ENCODE measurements around the gene EGLN2. TPM values are rescaled to one million over a fixed set of nuclear protein-coding genes. Genes with fewer than 3 reads are reported as not detected.

Gene EGLN2
- total and polyA plus RNA-seq, 9 of the 15 experiments (the other 6 are each of a cell fraction or from before 2014, with no cell fraction given), result 9.6 to 114 (median 71.0) TPM

DNA sequence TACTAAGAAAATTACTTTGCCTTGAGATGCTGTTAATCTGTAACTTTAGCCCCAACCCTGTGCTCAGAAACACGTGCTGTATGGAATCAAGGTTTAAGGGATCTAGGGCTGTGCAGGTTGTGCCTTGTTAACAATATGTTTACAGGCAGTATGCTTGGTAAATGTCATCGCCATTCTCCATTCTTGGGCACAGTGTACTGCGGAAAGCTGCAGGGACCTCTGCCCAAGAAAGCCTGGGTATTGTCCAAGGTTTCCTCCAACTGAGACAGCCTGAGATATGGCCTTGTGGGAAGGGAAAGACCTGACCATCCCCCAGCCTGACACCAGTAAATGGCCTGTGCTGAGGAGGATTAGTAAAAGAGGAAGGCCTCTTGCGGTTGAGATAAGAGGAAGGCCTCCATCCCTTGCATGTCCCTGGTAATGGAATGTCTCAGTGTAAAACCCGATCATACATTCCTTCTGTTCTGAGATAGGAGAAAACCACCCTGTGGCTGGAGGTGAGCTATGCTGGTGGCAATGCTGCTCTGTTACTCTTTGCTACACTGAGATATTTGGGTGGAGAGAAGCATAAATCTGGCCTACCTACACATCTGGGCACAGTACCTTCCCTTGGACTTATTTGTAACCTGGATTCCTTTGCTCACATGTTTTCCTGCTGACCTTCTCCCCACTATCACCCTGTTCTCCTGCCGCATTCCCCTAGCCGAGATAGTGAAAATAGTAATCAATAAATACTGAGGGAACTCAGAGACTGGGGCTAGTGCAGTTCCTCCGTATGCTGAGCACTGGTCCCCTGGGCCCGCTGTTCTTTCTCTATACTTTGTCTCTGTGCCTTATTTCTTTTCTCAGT lies 23.9 kb downstream of the EGLN2 start (continued):
- TF ChIP-seq TEAD2 (tag; IDR thresholded peaks at IDR 0.05) (peak; percentile 66), GATAD2A (IDR thresholded peaks at IDR 0.05) (peak; percentile 91), DDX20 (tag; IDR thresholded peaks at IDR 0.05; ENCODE audit: low read depth) (peak; percentile 78; the same call in 1 of the 2 replicates), MEIS2 (IDR thresholded peaks at IDR 0.05; ENCODE audit: partially characterized antibody) (peak; percentile 79), VEZF1 (CRISPR knock-in tag; IDR thresholded peaks at IDR 0.05) (peak; percentile 60), ZNF318 (IDR thresholded peaks at IDR 0.05; ENCODE audit: borderline replicate concordance in 1 of 2, low read depth in 1 of 2) (0 out of 4 replicates have a peak, but pooled peaks of 1 of the 2 experiments have one; percentile 61), PHF21A (IDR thresholded peaks at IDR 0.05; ENCODE audit: borderline replicate concordance, low read depth) (0 out of 2 replicates have a peak, but pooled peaks have one; percentile 80), ZNF197 (CRISPR knock-in tag; IDR thresholded peaks at IDR 0.05; ENCODE audit: low read depth) (0 out of 2 replicates have a peak, but pooled peaks have one; percentile 45), NR2F6 (CRISPR knock-in tag; IDR thresholded peaks at IDR 0.05) (0 out of 2 replicates have a peak, but pooled peaks have one; percentile 23), DMBX1 (CRISPR knock-in tag; IDR thresholded peaks at IDR 0.05; ENCODE audit: borderline replicate concordance) (peak; percentile 96), ZFP1 (CRISPR knock-in tag; IDR thresholded peaks at IDR 0.05) (0 out of 2 replicates have a peak, but pooled peaks have one; percentile 5), CXXC5 (CRISPR knock-in tag; IDR thresholded peaks at IDR 0.05) (peak; percentile 88), ZNF79 (CRISPR knock-in tag; IDR thresholded peaks at IDR 0.05; ENCODE audit: low read depth) (0 out of 2 replicates have a peak, but pooled peaks have one; percentile 42), TCF3 (CRISPR knock-in tag; IDR thresholded peaks at IDR 0.05) (peak; percentile 94), ARID1B (IDR thresholded peaks at IDR 0.05) (peak; percentile 95)
- TF ChIP-seq, protein P1, sequence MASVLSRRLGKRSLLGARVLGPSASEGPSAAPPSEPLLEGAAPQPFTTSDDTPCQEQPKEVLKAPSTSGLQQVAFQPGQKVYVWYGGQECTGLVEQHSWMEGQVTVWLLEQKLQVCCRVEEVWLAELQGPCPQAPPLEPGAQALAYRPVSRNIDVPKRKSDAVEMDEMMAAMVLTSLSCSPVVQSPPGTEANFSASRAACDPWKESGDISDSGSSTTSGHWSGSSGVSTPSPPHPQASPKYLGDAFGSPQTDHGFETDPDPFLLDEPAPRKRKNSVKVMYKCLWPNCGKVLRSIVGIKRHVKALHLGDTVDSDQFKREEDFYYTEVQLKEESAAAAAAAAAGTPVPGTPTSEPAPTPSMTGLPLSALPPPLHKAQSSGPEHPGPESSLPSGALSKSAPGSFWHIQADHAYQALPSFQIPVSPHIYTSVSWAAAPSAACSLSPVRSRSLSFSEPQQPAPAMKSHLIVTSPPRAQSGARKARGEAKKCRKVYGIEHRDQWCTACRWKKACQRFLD (CRISPR knock-in tag; IDR thresholded peaks at IDR 0.05), result peak; percentile 97

Measured in K562 (cell line).